GM18511 (cell line): ENCODE data around the gene DAB1.
"Not testable (repeated sequence)": the region's sequence is repeated elsewhere in the genome, so short reads cannot be mapped to it uniquely, and the experiment has no call there.

Experiments
- ATAC-seq: cut with Tn5 transposase; IDR thresholded peaks from one replicate; pipeline ENCODE4 v1.9.1; 2021; ENCODE audit warnings: mild to moderate bottlenecking, moderate library complexity; ENCODE audit not compliant: unreplicated experiment

The DAB1 gene

DNA sequence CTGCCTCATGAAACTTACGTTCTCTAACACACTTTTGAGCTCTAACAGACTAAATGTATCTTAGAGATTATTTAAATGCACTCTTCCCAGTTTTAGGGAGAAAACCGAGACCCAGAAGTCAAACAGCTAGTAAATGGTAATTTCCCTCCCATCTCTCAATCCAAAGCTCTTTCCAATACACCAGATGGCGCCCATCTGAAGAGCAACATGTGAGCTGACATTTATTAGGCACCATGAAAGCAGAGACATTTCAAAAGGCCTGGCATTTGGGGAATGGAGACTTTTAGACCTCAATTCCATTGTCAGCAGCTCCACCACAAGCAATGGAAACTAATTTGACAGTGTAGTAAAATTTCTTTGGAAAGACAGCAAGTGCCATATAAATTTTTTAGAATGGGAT lies 191.4 kb downstream of the DAB1 start:
- no peak for ATAC-seq

GRCh38 chr1:57229998-57230397 lies 193.9 kb downstream of the DAB1 start:
- ATAC-seq = no peak

DNA sequence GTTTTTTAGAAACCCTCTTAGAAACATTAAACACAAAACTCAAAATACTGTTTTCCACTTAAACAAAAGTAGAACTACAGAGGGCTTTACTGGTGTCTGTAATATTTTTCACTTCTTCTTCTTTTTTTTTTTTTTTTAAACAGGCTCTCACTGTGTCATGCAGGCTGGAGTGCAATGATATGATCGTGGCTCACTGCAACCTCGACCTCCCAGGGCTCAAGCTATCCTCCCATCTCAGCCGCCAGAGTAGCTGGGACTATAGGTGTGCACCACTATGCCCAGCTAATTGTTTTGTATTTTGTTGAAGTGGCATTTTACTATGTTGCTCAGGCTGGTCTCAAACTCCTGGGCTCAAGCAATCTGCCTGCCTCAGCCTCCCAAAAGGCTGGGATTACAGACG lies 194.8 kb downstream of the DAB1 start:
- no peak for ATAC-seq

DNA sequence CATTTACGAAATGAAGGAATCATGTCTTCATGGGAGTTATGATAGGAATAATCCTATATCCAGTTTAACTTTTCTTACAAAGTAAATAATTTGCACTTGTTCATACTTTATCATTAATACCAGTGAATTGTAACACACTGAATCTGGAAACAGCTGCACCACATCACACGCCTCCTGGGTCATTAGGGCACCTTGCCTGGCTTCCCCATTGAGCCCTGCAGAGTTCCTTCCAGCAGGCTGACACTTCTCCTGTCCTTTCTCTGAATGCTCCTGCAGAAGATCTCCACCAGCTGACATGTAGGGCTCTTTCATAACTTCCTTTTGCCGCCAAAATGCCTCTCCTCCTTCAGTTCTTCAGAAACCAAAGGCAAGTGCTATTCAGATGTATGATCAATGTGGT lies 201.1 kb downstream of the DAB1 start:
- ATAC-seq = no peak

GRCh38 chr1:57222307-57222706 lies 201.6 kb downstream of the DAB1 start:
- ATAC-seq = no peak

DNA sequence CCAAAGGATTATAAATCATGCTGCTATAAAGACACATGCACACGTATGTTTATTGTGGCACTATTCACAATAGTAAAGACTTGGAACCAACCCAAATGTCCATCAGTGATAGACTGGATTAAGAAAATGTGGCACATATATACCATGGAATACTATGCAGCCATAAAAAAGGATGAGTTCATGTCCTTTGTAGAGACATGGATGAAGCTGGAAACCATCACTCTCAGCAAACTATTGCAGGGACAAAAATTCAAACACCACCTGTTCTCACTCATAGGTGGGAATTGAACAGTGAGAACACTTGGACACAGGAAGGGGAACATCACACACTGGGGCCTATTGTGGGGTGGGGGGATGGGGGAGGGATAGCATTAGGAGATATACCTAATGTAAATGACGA lies 203.0 kb downstream of the DAB1 start:
- ATAC-seq = not testable (repeated sequence)

GRCh38 chr1:57218487-57219079 lies 205.3 kb downstream of the DAB1 start:
- no peak for ATAC-seq

- ATAC-seq = no peak
Measured at GRCh38 chr1:57217905-57218304, 206.0 kb downstream of the DAB1 start.

DNA sequence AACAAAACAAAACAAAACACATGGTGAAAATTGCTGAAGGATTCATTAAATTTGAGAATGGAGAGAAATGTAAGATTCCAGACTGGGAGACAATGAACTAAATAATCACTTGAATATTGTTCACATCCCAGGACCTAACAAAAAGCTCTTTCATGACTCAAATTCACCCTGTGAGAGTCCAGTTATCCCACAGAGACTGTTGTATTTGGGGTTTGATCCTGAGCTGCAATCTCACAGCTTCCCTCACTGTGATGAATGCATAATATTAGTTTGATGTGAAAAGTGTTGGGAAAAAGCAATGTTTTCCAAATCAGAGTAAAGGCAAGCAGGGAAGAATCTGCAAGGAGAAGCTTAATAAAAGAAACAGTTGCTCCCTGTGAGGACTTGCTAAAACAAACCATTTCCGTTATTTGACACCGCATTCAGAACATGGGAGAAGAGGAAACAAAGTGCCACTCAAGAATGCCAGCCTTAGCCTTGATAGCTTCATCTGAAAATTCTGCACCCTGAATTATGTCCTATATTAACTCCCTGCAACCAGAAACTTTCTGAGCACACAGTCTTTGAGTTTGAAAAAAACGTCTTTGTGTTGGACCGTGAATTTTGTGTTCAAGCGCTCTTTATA lies 208.8 kb downstream of the DAB1 start:
- ATAC-seq = no peak

- ATAC-seq = no peak
Measured at GRCh38 chr1:57210881-57211280, 213.0 kb downstream of the DAB1 start.

DNA sequence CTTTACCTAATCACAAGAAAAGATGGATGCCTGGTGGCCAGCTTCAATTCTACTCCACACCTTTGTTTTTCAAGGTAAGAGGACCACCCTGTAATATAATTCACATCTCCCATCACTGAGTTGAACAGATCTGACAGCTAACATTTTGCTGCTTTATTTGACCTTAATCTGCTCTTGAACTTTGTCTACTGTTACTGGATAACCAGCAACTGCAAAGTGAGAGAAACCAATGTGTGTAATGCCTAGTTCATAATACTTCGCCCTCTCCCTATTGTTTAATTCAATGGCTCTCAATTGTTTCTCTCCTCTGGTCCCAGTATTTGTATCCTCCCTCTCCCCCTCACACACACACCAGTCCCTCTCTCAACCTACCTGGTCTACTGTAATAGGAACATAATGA lies 214.4 kb downstream of the DAB1 start:
- no peak for ATAC-seq

DNA sequence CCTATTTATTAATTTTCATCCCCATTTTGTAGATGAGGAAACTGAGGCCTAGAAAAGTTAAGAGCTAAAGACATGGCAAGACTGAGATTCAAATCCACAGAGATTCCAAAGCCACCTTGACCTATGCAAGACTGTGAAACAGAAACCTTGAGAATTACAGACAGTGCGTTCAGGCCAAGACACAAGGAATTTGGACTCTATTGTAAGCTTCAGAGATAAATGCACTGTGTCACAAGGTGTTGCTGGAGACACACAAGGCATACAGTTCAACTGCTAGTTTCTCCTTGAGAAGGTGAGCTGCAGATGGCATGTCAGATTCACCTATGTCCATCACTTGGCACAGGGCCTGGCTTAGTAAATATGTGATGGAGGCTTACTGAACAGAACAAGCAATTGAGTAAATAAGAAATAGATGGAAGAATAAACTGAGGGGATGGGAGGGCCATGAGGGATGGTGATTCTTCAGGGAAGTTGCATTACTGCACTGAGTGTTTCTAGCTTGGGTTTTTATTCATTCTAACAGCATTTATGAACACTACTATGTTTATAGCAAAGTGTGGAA lies 215.0 kb downstream of the DAB1 start:
- ATAC-seq = no peak

- ATAC-seq = no peak
Measured at GRCh38 chr1:57206038-57206437, 217.8 kb downstream of the DAB1 start.

DNA sequence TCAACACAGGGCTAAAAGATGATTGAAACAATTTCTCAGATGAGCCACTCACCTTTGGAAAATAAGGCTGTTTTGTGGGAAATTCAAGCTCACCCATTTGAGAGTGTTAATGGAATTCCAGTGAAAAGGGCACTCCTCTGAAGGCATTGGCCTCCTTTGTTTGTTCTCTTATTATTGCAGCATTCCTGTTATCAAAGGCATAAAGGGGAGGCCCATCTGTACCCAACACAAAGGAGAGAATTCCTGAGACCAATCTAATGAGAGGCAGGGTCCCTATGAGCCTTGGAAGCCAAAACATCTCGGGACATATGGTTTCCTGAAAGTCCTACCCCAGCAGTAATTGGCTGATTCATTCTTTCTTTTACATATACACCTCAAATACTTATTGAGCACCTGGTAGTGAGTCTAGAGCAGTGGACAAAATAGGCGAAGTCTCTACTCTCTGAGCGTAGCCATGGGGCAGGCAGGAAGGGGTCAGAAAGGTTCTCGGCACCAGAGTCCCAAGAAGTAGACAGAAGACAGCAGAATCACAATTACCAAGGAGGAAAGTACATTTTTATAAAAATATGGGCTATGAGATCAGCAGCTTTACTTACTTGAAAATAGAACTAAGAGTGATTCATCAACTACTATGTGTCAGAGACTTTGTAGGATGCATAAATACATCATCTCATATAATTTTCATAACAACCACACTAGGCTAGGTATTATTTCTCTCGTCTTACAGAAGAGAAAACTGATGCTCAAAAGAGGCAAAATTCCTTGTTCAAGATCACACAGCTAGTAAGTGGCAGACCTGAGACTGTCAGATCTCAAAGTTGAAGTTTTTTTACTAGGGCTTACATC lies 218.7 kb downstream of the DAB1 start:
- ATAC-seq = no peak

DNA sequence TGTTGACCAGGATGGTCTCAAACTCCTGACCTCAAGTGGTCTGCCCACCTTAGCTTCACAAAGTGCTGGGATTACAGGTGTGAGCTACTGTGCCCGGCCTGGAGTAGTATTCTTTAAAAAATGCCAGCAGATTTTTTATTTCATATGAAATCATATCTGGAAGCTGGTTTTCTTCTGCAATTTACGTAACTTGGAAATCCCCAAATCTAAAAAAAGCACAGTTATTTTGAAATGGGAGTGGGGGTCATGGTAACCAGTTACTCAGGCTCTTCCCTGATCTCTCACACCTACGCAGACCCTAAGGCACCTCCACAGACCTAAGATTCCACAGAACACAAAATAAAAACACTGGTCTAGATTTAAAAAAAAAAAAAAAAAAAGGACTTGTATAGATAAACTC lies 219.8 kb downstream of the DAB1 start:
- no peak for ATAC-seq

- ATAC-seq = no peak
Measured at GRCh38 chr1:57202241-57202640, 221.6 kb downstream of the DAB1 start.

- no peak for ATAC-seq
Measured at GRCh38 chr1:57198912-57199311, 224.9 kb downstream of the DAB1 start.

GRCh38 chr1:57195436-57195941 lies 228.4 kb downstream of the DAB1 start:
- no peak for ATAC-seq

- ATAC-seq = no peak
Measured at GRCh38 chr1:57192222-57192621, 231.6 kb downstream of the DAB1 start.

GRCh38 chr1:57190898-57191297 lies 233.0 kb downstream of the DAB1 start:
- no peak for ATAC-seq

DNA sequence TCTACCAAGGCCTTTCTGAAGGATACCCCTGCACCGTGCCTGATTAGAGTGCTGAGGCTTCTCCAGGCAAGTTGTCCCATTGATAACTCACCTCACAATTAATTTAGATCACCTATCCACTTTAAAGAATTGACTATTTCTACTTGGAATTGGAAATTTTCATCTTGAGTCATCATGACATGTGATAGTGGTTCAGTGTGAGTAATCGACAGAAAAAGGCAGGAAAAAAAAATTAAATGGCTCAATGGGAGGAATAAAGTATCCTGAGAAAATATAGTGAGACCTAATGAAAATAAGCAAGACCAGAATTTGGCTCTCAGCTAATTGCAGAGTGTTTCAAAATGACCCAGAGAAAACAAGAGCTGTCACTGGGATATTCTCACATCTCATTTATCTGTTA lies 235.7 kb downstream of the DAB1 start:
- ATAC-seq = no peak

- no peak for ATAC-seq
Measured at GRCh38 chr1:57186455-57186854, 237.4 kb downstream of the DAB1 start.
